Calu3 (cell line): ENCODE measurements around the gene BCAT1. TPM values are rescaled to one million over a fixed set of nuclear protein-coding genes. Genes with fewer than 3 reads are reported as not detected.
"Not testable (repeated sequence)": the region's sequence is repeated elsewhere in the genome, so short reads cannot be mapped to it uniquely, and the experiment has no call there.

ENCODE experiments used
- BruUV-seq: library from RNA; stranded (reverse); fragments of 400-500 nt; replicated peaks from 2 replicates; lab custom pipeline; 2021; lab: Mats Ljungman, UMichigan
- CTCF ChIA-PET: fragments of 300-600 bp; sonication (Branson Sonifier 250); formaldehyde crosslinking; loops from one replicate; lab custom pipeline; 2022; ENCODE audit warnings: antibody characterized with exemption; lab: Charles Lee
- DNase-seq: peaks from one replicate; pipeline ENCODE4 v3.0.0; 2022
- H3K27ac Mint-ChIP-seq: one replicate; pipeline ENCODE4 v1.8.0; 2022; ENCODE audit warnings: mixed read lengths; ENCODE audit not compliant: unreplicated experiment
- H3K27me3 Mint-ChIP-seq: one replicate; pipeline ENCODE4 v1.8.0; 2022; ENCODE audit warnings: mixed read lengths; ENCODE audit not compliant: unreplicated experiment
- H3K36me3 Mint-ChIP-seq: one replicate; pipeline ENCODE4 v1.8.0; 2022; ENCODE audit warnings: mild to moderate bottlenecking, moderate library complexity, mixed read lengths; ENCODE audit not compliant: insufficient read depth, unreplicated experiment
- H3K4me1 Mint-ChIP-seq: one replicate; pipeline ENCODE4 v1.8.0; 2022; ENCODE audit warnings: mild to moderate bottlenecking, low read depth, mixed read lengths; ENCODE audit not compliant: unreplicated experiment
- H3K4me3 Mint-ChIP-seq: one replicate; pipeline ENCODE4 v1.8.0; 2022; ENCODE audit warnings: mild to moderate bottlenecking, low read depth, moderate library complexity, mixed read lengths; ENCODE audit not compliant: unreplicated experiment
- H3K9me3 Mint-ChIP-seq: one replicate; pipeline ENCODE4 v1.8.0; 2022; ENCODE audit warnings: low read depth, mixed read lengths; ENCODE audit not compliant: unreplicated experiment
- intact Hi-C: fragments of 100-400 bp; cut with micrococcal nuclease; formaldehyde crosslinking; loops from one replicate; pipeline ENCODE4 v1.10.0; 2022; ENCODE audit not compliant: unreplicated experiment
- total RNA-seq: library from RNA; stranded (reverse); gene quantifications from 2 replicates; pipeline ENCODE4 v1.2.3, GENCODE V29; 2022
- TF ChIP-seq, protein P1 (sequence below): fragments of 200-600 bp; IDR thresholded peaks from one replicate; pipeline ENCODE4 v1.8.0; 2022; ENCODE audit warnings: antibody characterized with exemption; ENCODE audit not compliant: unreplicated experiment

BCAT1 gene
- total RNA-seq, 1 experiment from 2014 or later, result 4.0 TPM

DNA sequence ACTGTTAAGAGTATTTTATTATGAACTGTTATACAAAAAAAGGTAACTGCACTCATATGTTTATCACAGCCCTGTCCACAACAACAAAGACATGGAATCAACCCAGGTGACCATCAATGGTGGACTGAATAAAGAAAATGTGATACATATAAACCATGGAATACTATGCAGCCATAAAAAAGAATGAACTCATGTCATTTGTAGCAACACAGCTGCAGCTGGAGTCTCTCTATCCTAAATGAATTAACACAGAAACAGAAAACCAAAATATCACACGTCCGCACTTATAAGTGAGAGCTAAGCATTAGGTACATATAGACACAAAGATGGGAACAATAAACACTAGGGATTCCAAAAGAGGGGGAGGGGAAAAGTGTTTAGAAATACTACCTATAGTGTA is 95.8 kb downstream of the BCAT1 start:
- intact Hi-C loops, result loop anchor here (2.0 kb wide), 1 partner anchor 278 kb away; no protein-coding TSS in a partner anchor
- CTCF ChIA-PET, result interaction anchor here (0.9 kb wide), 1 partner anchor 8 kb away, joined by 3 read pairs; no protein-coding TSS in a partner anchor
- H3K9me3 Mint-ChIP-seq, result peaks cover 3% of the 10 kb centered on the region
- no TSS peak for BruUV-seq
- no peak overlapping the region for H3K4me3 Mint-ChIP-seq
- H3K27me3 Mint-ChIP-seq, result peaks cover 12% of the 10 kb centered on the region
- H3K27ac Mint-ChIP-seq, result no peak overlapping the region
- no peak for DNase-seq
- no peaks in the 10 kb centered on the region for H3K36me3 Mint-ChIP-seq
- TF ChIP-seq, protein P1, sequence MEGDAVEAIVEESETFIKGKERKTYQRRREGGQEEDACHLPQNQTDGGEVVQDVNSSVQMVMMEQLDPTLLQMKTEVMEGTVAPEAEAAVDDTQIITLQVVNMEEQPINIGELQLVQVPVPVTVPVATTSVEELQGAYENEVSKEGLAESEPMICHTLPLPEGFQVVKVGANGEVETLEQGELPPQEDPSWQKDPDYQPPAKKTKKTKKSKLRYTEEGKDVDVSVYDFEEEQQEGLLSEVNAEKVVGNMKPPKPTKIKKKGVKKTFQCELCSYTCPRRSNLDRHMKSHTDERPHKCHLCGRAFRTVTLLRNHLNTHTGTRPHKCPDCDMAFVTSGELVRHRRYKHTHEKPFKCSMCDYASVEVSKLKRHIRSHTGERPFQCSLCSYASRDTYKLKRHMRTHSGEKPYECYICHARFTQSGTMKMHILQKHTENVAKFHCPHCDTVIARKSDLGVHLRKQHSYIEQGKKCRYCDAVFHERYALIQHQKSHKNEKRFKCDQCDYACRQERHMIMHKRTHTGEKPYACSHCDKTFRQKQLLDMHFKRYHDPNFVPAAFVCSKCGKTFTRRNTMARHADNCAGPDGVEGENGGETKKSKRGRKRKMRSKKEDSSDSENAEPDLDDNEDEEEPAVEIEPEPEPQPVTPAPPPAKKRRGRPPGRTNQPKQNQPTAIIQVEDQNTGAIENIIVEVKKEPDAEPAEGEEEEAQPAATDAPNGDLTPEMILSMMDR, result no peak
- no peaks in the 10 kb centered on the region for H3K4me1 Mint-ChIP-seq

DNA sequence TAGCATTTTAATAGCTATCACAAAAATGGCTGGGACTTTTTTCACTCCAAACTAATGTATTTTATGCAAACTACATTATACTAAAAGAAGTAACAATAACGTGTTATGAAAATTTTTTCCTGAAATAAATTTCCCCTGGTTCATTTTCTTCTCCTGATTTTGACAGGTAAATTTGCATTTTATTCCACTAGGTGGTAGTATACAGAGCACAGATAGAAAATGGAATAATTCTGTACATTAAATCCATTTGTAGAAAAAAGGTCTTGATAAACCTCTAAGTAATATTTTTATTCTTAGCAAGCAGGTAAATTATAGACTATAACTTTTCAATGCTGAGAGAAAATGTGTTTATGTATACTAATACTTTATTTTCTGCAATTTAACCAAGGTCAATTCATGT is 96.5 kb downstream of the BCAT1 start:
- BruUV-seq, result no TSS peak
- no peak overlapping the region for H3K4me3 Mint-ChIP-seq
- intact Hi-C loops, result loop anchor here (2.0 kb wide), 1 partner anchor 278 kb away; no protein-coding TSS in a partner anchor
- TF ChIP-seq, protein P1, result peak; percentile 18
- CTCF ChIA-PET, result interaction anchor here (0.6 kb wide), 1 partner anchor 1476 kb away, joined by 4 read pairs; no protein-coding TSS in a partner anchor
- no peak overlapping the region for H3K27ac Mint-ChIP-seq
- no peaks in the 10 kb centered on the region for H3K36me3 Mint-ChIP-seq
- H3K4me1 Mint-ChIP-seq, result no peaks in the 10 kb centered on the region
- peaks cover 3% of the 10 kb centered on the region for H3K9me3 Mint-ChIP-seq
- no peak for DNase-seq
- peaks cover 12% of the 10 kb centered on the region for H3K27me3 Mint-ChIP-seq

DNA sequence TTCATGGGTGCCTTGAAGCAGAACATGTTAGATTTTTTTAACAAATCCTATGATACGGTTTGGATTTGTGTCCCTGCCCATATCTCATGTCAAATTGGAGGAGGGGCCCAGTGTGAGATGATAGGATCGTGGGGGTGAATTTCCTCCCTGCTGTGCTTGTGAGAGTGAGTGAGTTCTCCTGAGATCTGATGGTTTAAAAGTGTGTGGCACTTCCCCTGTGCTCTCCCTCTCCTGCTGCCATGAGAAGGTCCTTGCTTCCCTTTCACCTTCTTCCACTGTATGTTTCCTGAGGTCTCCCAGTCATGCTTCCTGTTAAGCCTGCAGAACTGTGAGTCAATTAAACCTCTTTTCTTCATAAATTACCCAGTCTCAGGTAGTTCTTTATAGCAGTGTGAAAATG is 97.0 kb downstream of the BCAT1 start:
- DNase-seq, H3K9me3 Mint-ChIP-seq, CTCF ChIA-PET, BruUV-seq, H3K4me1 Mint-ChIP-seq, H3K36me3 Mint-ChIP-seq, H3K27ac Mint-ChIP-seq, H3K4me3 Mint-ChIP-seq: not testable (repeated sequence)
- peaks cover 12% of the 10 kb centered on the region for H3K27me3 Mint-ChIP-seq
- intact Hi-C loops, result loop anchor here (2.0 kb wide), 1 partner anchor 279 kb away; no protein-coding TSS in a partner anchor

DNA sequence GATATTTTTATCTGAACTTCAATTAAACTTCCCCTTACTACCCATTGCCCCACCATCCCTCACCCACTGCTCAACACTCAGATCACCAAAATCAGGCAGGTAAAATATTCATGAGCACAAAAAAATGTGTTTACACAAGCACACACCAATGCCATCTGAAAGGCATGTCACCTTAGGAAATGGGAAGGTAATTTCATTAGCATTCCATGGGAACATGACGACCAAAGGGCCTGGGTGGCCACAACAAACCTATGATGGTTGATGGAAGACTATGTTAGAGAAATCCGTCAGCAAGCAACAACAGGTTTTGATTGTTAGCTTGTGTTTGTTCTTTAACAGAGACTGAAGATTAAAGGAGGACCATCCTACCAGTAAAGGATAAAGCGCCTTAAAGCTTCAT is 97.6 kb downstream of the BCAT1 start:
- Mint-ChIP-seq H3K4me3 (no peak overlapping the region), H3K9me3 (peaks cover 3% of the 10 kb centered on the region), H3K27ac (no peak overlapping the region), H3K4me1 (no peaks in the 10 kb centered on the region), H3K36me3 (no peaks in the 10 kb centered on the region), H3K27me3 (peaks cover 12% of the 10 kb centered on the region)
- CTCF ChIA-PET, result no interaction called here
- no TSS peak for BruUV-seq
- intact Hi-C loops, result no loop called here
- DNase-seq, result no peak
- TF ChIP-seq, protein P1, result no peak

DNA sequence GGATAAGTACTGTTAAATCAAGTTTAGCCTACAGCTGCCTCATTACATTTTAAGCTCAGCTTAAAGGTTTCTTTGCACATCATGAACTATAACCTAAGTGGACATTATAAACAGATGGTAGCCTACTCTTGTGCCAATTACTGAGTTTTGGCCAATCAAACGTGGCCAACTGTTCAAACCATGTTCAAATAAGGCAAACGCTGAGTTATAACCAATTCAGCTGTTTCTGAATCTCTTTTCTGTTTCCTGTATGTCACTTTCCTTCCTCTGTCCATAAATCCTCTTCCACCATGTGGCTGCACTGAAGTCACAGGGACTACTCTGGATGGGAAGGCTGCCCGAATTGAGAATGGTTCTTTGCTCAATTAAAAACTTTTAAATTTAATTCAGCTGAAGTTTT is 98.4 kb downstream of the BCAT1 start:
- intact Hi-C loops, result no loop called here
- no peaks in the 10 kb centered on the region for H3K36me3 Mint-ChIP-seq
- CTCF ChIA-PET, result interaction anchor here (0.6 kb wide), 1 partner anchor 560 kb away, joined by 3 read pairs; no protein-coding TSS in a partner anchor

More for the DNA sequence above, 98.4 kb downstream of the BCAT1 start:
- H3K9me3 Mint-ChIP-seq, result no peaks in the 10 kb centered on the region
- no peak overlapping the region for H3K4me3 Mint-ChIP-seq
- H3K4me1 Mint-ChIP-seq, result no peaks in the 10 kb centered on the region
- no peak overlapping the region for H3K27ac Mint-ChIP-seq
- peaks cover 12% of the 10 kb centered on the region for H3K27me3 Mint-ChIP-seq
- TF ChIP-seq, protein P1, result no peak
- DNase-seq, result no peak
- no TSS peak for BruUV-seq
